ENCODE results near the gene CTIF. TPM values are rescaled to one million over a fixed set of nuclear protein-coding genes. Genes with fewer than 3 reads are reported as not detected.

The CTIF gene
- total and polyA plus RNA-seq, 4 donors = 10.6 to 26.7 (median 12.3) TPM

DNA sequence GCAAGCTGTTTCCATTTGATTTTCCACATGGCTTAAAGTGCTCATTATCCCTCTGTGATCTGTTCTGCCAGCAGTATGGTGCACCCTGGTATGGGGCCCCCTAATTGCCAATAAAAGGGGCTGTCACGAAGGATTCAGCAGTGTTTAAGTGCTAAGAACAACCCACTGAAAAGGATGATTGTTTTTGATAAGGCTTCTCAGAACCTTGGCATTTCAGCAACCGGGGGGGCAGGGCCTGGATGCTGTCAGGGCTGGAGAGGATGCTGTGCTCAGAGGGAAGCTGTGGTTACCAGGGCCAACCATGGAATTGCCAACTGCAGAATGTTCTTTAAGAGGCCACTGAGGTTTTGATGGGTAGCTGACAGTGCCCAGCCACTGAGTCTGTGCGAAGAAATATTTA, 117.8 kb downstream of the CTIF start (continued):
- TF ChIP-seq, protein P1, sequence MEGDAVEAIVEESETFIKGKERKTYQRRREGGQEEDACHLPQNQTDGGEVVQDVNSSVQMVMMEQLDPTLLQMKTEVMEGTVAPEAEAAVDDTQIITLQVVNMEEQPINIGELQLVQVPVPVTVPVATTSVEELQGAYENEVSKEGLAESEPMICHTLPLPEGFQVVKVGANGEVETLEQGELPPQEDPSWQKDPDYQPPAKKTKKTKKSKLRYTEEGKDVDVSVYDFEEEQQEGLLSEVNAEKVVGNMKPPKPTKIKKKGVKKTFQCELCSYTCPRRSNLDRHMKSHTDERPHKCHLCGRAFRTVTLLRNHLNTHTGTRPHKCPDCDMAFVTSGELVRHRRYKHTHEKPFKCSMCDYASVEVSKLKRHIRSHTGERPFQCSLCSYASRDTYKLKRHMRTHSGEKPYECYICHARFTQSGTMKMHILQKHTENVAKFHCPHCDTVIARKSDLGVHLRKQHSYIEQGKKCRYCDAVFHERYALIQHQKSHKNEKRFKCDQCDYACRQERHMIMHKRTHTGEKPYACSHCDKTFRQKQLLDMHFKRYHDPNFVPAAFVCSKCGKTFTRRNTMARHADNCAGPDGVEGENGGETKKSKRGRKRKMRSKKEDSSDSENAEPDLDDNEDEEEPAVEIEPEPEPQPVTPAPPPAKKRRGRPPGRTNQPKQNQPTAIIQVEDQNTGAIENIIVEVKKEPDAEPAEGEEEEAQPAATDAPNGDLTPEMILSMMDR (IDR thresholded peaks at IDR 0.05; ENCODE audit: low read depth, low read length, missing input control) = no peak
- TF ChIP-seq GABPA (IDR thresholded peaks at IDR 0.05 in 1 of 2, conservative IDR thresholded peaks at IDR 0.05 in 1 of 2) (no peak), HNF4G (IDR thresholded peaks at IDR 0.05) (no peak)

DNA sequence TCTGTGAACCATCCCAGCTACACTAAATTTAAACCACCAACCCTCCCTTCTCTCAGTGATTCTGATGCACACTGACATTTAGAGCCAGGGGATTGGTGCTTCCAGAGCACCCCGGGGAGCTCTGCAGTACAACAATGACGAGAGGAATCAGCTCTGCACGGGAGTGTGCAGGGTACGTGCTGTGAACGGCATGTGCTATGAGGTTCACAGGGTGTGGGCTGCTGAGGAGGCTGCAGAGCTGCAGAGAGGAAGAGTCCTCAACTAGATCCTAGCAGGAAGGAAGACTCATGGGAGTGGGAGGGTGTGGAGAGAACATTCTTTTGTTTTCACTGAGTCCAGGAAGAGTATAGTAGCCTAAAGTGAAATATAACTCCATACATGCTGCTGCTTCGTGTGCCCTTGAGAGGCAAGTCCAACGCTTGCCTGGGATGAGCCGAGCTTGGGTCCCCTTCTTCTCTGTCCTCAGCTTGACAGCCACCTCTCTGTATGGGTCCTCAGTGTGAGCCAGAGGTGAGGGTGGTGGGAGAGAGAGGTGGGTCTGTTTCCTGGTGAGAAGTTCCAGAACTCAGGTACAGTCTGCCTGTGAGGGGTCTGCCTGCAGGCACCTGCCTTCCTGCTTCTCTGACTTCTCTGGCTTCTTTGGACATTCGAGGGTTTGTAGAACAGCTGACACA, 118.8 kb downstream of the CTIF start:
- TF ChIP-seq, protein P1 (IDR thresholded peaks at IDR 0.05; ENCODE audit: low read depth, low read length, missing input control) = no peak
- TF ChIP-seq TAF1 (conservative IDR thresholded peaks at IDR 0.05) (no peak), RXRA (IDR thresholded peaks at IDR 0.05) (no peak), FOXA2 (IDR thresholded peaks at IDR 0.05) (no peak), GABPA (IDR thresholded peaks at IDR 0.05 in 1 of 2, conservative IDR thresholded peaks at IDR 0.05 in 1 of 2) (no peak), NR2F2 (IDR thresholded peaks at IDR 0.05) (no peak), SP1 (IDR thresholded peaks at IDR 0.05) (no peak), JUND (IDR thresholded peaks at IDR 0.05) (no peak), HNF4G (IDR thresholded peaks at IDR 0.05) (no peak), HNF4A (conservative IDR thresholded peaks at IDR 0.05) (no peak), RAD21 (IDR thresholded peaks at IDR 0.05) (no peak), YY1 (IDR thresholded peaks at IDR 0.05) (no peak), FOXA1 (IDR thresholded peaks at IDR 0.05) (no peak), EGR1 (IDR thresholded peaks at IDR 0.05; ENCODE audit: low read depth in 2 of 2) (no peak)
- TF ChIP-seq, protein P2, sequence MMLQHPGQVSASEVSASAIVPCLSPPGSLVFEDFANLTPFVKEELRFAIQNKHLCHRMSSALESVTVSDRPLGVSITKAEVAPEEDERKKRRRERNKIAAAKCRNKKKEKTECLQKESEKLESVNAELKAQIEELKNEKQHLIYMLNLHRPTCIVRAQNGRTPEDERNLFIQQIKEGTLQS (IDR thresholded peaks at IDR 0.05) = no peak
- TF ChIP-seq, protein P3, sequence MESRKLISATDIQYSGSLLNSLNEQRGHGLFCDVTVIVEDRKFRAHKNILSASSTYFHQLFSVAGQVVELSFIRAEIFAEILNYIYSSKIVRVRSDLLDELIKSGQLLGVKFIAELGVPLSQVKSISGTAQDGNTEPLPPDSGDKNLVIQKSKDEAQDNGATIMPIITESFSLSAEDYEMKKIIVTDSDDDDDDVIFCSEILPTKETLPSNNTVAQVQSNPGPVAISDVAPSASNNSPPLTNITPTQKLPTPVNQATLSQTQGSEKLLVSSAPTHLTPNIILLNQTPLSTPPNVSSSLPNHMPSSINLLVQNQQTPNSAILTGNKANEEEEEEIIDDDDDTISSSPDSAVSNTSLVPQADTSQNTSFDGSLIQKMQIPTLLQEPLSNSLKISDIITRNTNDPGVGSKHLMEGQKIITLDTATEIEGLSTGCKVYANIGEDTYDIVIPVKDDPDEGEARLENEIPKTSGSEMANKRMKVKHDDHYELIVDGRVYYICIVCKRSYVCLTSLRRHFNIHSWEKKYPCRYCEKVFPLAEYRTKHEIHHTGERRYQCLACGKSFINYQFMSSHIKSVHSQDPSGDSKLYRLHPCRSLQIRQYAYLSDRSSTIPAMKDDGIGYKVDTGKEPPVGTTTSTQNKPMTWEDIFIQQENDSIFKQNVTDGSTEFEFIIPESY (IDR thresholded peaks at IDR 0.05) = no peak
- TF ChIP-seq, protein P4, sequence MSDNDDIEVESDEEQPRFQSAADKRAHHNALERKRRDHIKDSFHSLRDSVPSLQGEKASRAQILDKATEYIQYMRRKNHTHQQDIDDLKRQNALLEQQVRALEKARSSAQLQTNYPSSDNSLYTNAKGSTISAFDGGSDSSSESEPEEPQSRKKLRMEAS (IDR thresholded peaks at IDR 0.05) = no peak
- TF ChIP-seq, protein P5, sequence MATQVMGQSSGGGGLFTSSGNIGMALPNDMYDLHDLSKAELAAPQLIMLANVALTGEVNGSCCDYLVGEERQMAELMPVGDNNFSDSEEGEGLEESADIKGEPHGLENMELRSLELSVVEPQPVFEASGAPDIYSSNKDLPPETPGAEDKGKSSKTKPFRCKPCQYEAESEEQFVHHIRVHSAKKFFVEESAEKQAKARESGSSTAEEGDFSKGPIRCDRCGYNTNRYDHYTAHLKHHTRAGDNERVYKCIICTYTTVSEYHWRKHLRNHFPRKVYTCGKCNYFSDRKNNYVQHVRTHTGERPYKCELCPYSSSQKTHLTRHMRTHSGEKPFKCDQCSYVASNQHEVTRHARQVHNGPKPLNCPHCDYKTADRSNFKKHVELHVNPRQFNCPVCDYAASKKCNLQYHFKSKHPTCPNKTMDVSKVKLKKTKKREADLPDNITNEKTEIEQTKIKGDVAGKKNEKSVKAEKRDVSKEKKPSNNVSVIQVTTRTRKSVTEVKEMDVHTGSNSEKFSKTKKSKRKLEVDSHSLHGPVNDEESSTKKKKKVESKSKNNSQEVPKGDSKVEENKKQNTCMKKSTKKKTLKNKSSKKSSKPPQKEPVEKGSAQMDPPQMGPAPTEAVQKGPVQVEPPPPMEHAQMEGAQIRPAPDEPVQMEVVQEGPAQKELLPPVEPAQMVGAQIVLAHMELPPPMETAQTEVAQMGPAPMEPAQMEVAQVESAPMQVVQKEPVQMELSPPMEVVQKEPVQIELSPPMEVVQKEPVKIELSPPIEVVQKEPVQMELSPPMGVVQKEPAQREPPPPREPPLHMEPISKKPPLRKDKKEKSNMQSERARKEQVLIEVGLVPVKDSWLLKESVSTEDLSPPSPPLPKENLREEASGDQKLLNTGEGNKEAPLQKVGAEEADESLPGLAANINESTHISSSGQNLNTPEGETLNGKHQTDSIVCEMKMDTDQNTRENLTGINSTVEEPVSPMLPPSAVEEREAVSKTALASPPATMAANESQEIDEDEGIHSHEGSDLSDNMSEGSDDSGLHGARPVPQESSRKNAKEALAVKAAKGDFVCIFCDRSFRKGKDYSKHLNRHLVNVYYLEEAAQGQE (IDR thresholded peaks at IDR 0.05) = no peak
- no peak overlapping the region for H3K9ac ChIP-seq (ENCODE audit: low read depth in 1 of 2, low read length in 2 of 2)
- no peak overlapping the region for H3K27ac ChIP-seq (ENCODE audit: low read depth in 1 of 2, low read length in 2 of 2)
- no peak for DNase-seq (ENCODE audit: low spot score)
- WGBS = 88% methylated on average over 9 of the region's 9 CpGs
- H3K9me3 ChIP-seq (ENCODE audit: control insufficient read depth in 4 of 4, low read length in 3 of 4) = no peaks in the 10 kb centered on the region
- no peaks in the 10 kb centered on the region for H3K36me3 ChIP-seq (ENCODE audit: control insufficient read depth in 4 of 4, insufficient read depth in 3 of 4, low read depth in 1 of 4, low read length in 3 of 4)
- H3K27me3 ChIP-seq (ENCODE audit: control insufficient read depth in 4 of 4, insufficient read depth in 4 of 4, low read length in 3 of 4) = no peaks in the 10 kb centered on the region
- peaks cover 0 to 9% (median 3%) of the 10 kb centered on the region in 4 donors for H3K4me1 ChIP-seq (ENCODE audit: control insufficient read depth in 4 of 4, insufficient read depth in 4 of 4, low read length in 3 of 4)
- H3K4me3 ChIP-seq (ENCODE audit: low read depth in 1 of 3, low read length in 3 of 3) = no peak overlapping the region

Measured in liver (tissue), 9 donors.